ENCODE measurements around the gene JMJD8. TPM values are rescaled to one million over a fixed set of nuclear protein-coding genes. Genes with fewer than 3 reads are reported as not detected.

The JMJD8 gene
- total and polyA plus RNA-seq, 10 donors: 24.9 to 58.7 (median 35.9) TPM

DNA sequence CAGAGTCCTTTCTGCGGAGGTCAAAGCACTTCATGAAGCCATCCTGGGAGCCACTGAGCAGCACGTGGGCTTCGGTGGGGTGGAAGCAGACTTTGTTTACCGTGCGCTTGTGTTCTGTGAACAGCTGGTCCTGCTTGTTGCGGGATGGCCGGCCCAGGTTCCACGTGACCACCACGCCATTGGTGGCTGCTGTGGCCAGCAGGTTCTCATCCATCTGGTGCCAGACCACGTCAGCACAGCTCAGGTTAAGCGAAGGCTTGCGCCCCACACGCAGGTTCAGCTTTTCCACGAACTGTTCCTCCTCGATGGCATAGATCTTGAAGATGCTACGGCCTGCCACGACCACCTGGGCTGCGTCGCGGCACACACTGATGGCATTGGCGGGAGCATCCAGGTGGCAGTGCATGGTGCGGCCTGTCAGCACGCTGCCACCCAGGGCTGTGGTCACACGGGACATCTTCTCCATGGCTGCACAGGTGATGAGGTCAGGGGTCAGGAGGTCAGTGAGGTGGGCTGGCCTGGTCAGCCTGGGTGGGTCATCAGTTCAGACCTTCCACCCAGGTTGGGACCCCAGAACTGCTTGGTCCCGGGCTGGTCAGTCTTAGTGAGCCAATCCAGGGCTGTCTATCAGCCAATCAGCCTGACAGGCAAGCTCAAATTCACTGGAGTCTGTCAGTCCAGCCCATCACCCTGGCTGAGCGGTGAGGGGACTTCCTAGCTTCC, 5.2 kb upstream of the JMJD8 start:
- peaks cover 0 to 29% (median 14%) of the 10 kb centered on the region in 7 donors for H3K27me3 ChIP-seq (replicated peaks in 1 of 7)

DNA sequence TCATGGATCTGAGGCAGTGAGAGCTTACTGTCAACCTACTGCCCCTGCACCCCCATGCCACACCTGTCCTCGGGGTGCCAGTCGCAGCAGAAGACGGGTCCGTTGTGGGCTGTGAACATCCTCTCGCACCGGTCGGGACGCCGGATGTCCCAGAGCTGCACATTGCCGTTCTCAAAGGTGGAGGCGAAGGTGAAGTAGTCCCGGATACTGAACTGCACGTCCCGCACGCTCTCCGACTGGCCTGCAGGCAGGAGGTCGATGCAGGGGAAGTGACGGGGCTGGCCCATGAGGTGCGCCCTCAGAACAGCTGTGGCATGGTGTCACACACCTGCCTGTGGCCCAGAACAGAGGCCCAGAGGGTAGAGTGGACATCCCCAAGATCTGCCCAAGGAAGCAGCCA, 3.4 kb upstream of the JMJD8 start:
- DNase-seq: no peak
- TF ChIP-seq POLR2A (IDR thresholded peaks at IDR 0.05) (no peak), POLR2AphosphoS5 (IDR thresholded peaks at IDR 0.05) (no peak), CTCF (IDR thresholded peaks at IDR 0.05 in 8 of 11, conservative IDR thresholded peaks at IDR 0.05 in 3 of 11) (no peak)
- 91 to 97% (median 94%) methylated on average over 19 of the region's 19 CpGs for WGBS, 5 donors
- H3K36me3 ChIP-seq: peaks cover 0 to 43% (median 21%) of the 10 kb centered on the region in 6 donors
- H3K27me3 ChIP-seq (replicated peaks in 1 of 7): peaks cover 0 to 11% (median 0%) of the 10 kb centered on the region in 7 donors
- intact Hi-C loops (cut with DNase I; ENCODE audit: low total_unique reads): no loop called here
- H3K27ac ChIP-seq: no peak overlapping the region
- H3K9me3 ChIP-seq: no peaks in the 10 kb centered on the region
- no peak overlapping the region for H3K4me3 ChIP-seq
- H3K4me1 ChIP-seq: peaks cover 27 to 80% (median 66%) of the 10 kb centered on the region in 6 donors

More for the DNA sequence above, 5.2 kb upstream of the JMJD8 start:
- intact Hi-C loops (cut with DNase I; ENCODE audit: low total_unique reads): no loop called here
- no peak for DNase-seq
- H3K4me1 ChIP-seq: peaks cover 23 to 74% (median 57%) of the 10 kb centered on the region in 6 donors
- peak overlapping the region; percentile 77 to 95 (median 86) for H3K4me3 ChIP-seq
- H3K9me3 ChIP-seq: no peaks in the 10 kb centered on the region
- TF ChIP-seq POLR2A (IDR thresholded peaks at IDR 0.05) (no peak), CTCF (IDR thresholded peaks at IDR 0.05 in 8 of 11, conservative IDR thresholded peaks at IDR 0.05 in 3 of 11) (no peak), POLR2AphosphoS5 (IDR thresholded peaks at IDR 0.05) (no peak)
- H3K27ac ChIP-seq: peak overlapping the region; percentile 85 to 94 (median 92)
- WGBS, 5 donors: 86 to 90% (median 86%) methylated on average over 16 to 26 of the region's 26 CpGs
- H3K36me3 ChIP-seq: peaks cover 0 to 34% (median 15%) of the 10 kb centered on the region in 6 donors

DNA sequence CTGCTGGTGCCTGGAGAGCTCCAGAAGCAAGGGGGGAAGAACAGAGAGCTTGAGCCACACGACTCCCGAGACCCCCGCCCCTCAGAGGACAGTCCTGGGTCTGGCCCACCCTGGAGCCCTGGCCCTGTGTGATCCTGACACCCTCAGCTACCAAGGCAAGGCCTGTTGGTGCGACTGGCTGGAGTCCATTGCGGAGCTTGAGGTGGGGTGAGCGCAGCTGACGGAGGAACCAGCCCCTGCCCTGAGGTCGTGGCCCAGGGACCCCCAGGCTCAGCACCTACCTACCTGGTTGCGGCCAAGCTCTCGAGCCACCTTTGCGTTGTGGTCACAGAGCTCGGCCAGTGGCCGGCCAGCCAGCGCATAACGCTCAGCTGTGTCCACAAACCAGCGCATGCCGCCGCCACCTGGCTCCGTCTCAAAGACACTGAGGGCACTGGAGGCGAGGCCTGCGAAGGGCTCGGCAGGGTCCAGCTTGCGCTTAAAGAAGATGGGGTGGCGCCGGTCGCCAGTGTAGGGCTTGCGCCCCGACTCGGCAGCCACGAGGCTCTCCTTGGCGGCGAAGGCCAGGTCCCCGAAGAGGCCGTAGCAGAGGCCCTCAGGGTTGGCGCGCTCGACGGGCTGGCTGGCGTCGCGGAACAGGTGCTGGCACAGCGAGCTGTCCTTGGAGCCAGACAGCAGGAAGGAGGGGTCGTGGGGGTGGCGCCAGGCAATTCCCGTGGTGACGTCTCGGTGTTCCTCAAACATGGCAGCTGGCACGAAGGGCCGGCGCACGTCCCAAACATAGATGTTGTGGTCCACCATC, 2.5 kb upstream of the JMJD8 start:
- H3K4me1 ChIP-seq: peaks cover 30 to 89% (median 74%) of the 10 kb centered on the region in 6 donors
- DNase-seq: no peak
- peaks cover 0 to 51% (median 29%) of the 10 kb centered on the region in 6 donors for H3K36me3 ChIP-seq
- intact Hi-C loops (cut with DNase I; ENCODE audit: low total_unique reads): no loop called here
- peaks cover 0 to 6% (median 0%) of the 10 kb centered on the region in 7 donors for H3K27me3 ChIP-seq (replicated peaks in 1 of 7)
- H3K9me3 ChIP-seq: no peaks in the 10 kb centered on the region
- no peak overlapping the region for H3K27ac ChIP-seq
- WGBS, 5 donors: 94 to 97% (median 95%) methylated on average over 49 to 51 of the region's 51 CpGs
- no peak overlapping the region for H3K4me3 ChIP-seq
- peak in 1 of 3 donors; percentile 36 for TF ChIP-seq POLR2AphosphoS5 (IDR thresholded peaks at IDR 0.05)
- no peak for TF ChIP-seq POLR2A (IDR thresholded peaks at IDR 0.05)

DNA sequence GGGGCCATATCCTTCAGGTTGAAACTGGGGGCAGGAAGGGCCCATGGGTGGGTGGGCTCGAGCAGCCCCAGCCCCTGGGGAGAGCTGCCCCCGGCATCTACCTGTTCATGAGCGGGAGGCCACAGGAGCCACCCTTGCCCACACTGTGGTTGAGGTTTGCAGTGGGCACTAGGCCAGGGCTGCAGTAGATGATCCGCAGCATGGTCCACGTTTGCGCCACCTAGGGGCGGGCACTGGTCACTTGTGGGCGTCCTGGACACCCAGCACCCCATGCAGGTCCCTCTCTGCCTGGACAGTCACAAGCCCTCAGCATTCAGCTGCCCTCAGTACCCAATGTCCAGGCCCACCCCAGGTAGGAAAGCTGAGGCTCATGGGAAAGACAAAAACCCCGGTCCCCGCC, 1.8 kb upstream of the JMJD8 start:
- no peak for TF ChIP-seq POLR2A (IDR thresholded peaks at IDR 0.05)
- no peak for TF ChIP-seq POLR2AphosphoS5 (IDR thresholded peaks at IDR 0.05)
- TF ChIP-seq CTCF (IDR thresholded peaks at IDR 0.05 in 8 of 11, conservative IDR thresholded peaks at IDR 0.05 in 3 of 11): peak in 7 of 11 experiments; percentile 6 to 54 (median 28)
- no peaks in the 10 kb centered on the region for H3K9me3 ChIP-seq
- peak overlapping the region in 1 of 8 donors; percentile 93 for H3K4me3 ChIP-seq
- peaks cover 37 to 96% (median 81%) of the 10 kb centered on the region in 6 donors for H3K4me1 ChIP-seq
- H3K36me3 ChIP-seq: peaks cover 0 to 56% (median 32%) of the 10 kb centered on the region in 6 donors
- H3K27ac ChIP-seq: peak overlapping the region in 1 of 8 donors; percentile 14
- peak; percentile 85 for DNase-seq
- H3K27me3 ChIP-seq (replicated peaks in 1 of 7): no peaks in the 10 kb centered on the region
- intact Hi-C loops (cut with DNase I; ENCODE audit: low total_unique reads): no loop called here
- 69 to 85% (median 77%) methylated on average over 3 to 10 of the region's 10 CpGs for WGBS, 5 donors

Data from spleen (tissue), 11 donors.